LNCaP clone FGC (cell line): ENCODE measurements around the gene SLC9A3.
"Not testable (repeated sequence)": the region's sequence is repeated elsewhere in the genome, so short reads cannot be mapped to it uniquely, and the experiment has no call there.

Experiments used
- DNase-seq: peaks from one replicate; pipeline ENCODE4 v3.0.0-alpha.2; 2011; ENCODE audit warnings: low read depth
- H3K4me3 ChIP-seq: 2 replicates; pipeline ENCODE4 v1.5.1; 2011; ENCODE audit warnings: mild to moderate bottlenecking, low read depth, low read length, control low read depth
- TF ChIP-seq, protein P1 (sequence below): IDR thresholded peaks from 2 replicates; pipeline ENCODE4 v1.5.1; 2012; ENCODE audit warnings: mild to moderate bottlenecking; ENCODE audit not compliant: control insufficient read depth, insufficient read depth; ENCODE audit errors: extremely low read depth

SLC9A3 gene

DNA sequence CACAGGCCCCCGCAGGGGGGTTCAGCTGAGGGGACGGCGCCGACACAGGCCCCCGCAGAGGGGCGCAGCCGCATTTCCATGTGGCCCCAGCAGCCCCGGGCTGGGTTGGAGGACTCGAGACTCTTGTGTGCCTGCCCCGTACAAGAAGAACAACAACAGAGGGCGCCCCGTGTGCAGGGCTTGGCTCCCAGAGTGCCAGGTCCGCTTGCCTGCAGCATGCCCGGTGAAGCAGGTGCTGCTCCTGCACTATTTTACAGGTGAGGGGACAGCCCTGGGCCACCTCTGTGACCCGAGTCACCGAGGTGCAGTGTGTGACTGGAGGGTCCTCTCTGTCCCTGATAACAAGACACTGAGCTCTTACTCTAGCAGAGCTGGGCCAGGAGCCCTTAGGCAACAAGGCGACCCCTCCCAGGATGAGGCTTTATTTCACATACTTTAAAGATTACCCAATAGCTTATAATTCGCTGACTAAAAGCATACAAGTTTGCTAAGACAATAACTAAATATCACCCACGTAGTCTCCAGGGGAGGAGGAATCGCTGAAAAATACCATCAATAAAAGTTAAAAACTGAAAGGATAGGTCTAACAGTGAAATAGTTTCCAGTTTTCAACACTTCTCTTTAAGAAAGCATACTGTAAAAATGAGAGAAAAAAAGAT lies 41.7 kb upstream of the SLC9A3 start:
- TF ChIP-seq, protein P1, sequence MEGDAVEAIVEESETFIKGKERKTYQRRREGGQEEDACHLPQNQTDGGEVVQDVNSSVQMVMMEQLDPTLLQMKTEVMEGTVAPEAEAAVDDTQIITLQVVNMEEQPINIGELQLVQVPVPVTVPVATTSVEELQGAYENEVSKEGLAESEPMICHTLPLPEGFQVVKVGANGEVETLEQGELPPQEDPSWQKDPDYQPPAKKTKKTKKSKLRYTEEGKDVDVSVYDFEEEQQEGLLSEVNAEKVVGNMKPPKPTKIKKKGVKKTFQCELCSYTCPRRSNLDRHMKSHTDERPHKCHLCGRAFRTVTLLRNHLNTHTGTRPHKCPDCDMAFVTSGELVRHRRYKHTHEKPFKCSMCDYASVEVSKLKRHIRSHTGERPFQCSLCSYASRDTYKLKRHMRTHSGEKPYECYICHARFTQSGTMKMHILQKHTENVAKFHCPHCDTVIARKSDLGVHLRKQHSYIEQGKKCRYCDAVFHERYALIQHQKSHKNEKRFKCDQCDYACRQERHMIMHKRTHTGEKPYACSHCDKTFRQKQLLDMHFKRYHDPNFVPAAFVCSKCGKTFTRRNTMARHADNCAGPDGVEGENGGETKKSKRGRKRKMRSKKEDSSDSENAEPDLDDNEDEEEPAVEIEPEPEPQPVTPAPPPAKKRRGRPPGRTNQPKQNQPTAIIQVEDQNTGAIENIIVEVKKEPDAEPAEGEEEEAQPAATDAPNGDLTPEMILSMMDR: peak; percentile 21; the same call in 1 of the 2 replicates
- no peak overlapping the region for H3K4me3 ChIP-seq
- no peak for DNase-seq

DNA sequence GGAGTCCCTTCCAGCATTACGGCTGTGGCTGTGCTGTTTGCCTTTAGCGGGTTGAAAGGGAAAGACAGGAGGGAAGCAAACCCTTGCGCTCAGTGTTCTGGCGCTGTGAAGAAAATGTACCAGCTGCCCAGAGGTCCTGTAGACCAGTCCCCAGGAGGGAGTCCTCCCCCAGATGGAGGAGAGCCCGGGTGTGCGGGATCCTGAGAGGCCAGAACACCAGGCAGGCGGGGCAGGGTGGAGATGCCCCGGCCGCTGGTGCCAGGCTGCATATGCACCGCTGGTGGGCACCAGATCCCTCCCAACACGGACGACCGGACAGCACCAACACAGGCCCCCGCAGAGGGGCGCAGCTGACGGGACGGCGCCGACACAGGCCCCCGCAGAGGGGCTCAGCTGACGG lies 37.2 kb upstream of the SLC9A3 start:
- TF ChIP-seq, protein P1: no peak
- H3K4me3 ChIP-seq: no peak overlapping the region
- DNase-seq: no peak

DNA sequence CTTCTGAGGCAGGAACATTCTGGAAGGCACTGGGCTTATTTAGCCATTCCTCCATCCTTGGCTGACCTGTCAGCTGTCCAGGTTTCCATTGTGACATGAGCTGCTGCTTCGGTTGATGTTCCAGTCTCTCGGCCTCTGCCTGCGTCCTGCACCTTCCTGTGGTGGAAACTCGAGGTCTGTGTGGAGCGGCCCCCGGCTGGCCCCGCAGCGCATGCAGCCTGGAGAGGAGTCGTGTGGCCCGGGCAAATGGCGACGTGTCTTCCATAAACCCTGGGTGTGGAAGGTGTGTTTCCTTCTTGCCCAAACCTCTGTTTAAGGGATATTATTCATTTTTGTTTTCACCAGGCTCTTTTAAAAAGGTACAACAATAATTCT lies 36.5 kb upstream of the SLC9A3 start:
- TF ChIP-seq, protein P1: no peak
- no peak for DNase-seq
- no peak overlapping the region for H3K4me3 ChIP-seq

DNA sequence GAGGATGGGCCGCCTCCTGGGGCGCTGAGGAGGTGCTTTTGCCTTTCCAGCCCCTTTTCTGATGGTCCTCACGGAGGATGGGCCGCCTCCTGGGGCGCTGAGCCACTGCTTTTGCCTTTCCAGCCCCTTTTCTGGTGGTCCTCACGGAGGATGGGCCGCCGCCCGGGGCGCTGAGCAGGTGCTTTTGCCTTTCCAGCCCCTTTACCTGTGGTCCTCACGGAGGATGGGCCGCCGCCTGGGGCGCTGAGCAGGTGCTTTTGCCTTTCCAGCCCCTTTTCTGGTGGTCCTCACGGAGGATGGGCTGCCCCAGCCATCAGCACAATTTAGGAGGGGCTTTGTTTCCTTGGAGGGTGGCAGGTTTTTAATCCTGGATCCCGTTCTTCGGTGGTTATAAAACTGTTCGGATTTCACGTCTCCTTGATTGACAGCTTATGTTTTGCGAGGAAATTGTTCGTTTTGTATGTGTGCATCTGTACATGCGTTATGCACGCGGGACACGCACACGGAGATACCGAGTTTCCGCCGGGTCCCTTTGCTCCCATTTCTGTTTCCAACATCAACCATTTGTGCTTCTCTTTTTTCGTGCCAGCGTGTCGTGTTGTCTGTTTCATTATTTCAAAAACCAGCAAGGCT lies 34.7 kb upstream of the SLC9A3 start:
- TF ChIP-seq, protein P1: no peak
- no peak overlapping the region for H3K4me3 ChIP-seq
- no peak for DNase-seq

DNA sequence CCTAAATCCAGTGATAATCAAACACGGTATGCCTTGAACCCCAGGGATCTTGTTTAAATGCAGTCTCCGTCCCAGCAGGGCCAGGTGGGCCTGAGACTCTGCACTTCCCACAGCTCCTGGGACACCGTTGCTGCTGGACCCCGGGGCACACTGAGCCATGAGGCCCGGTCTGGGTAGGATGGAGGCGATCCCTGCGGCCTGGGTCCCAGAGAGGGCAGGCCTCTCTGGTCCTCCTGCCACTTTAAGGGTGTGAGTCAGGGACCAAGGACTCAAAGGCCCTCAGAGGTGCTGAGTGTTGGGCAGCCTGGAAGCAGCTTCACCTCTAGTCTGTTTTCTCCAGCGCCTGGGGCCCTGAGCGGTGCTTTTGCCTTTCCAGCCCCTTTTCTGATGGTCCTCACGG lies 34.1 kb upstream of the SLC9A3 start:
- no peak overlapping the region for H3K4me3 ChIP-seq
- TF ChIP-seq, protein P1: no peak
- DNase-seq: no peak

DNA sequence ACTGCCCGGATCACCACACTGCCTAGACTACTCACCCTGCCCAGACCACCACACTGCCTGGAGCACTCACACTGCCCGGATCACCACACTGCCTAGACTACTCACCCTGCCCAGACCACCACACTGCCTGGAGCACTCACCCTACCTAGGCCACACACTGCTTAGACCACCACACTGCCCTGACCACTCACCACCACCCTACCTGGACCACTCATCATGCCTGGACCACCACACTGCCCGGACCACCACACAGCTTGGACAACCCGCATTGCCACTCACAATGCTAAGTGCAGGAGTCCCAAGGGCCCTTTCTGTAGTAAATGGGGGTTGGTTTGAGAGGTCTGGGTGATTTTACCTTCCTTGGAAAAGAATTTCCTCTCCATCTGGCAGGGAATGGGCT lies 33.7 kb upstream of the SLC9A3 start:
- not testable (repeated sequence) for H3K4me3 ChIP-seq, DNase-seq

DNA sequence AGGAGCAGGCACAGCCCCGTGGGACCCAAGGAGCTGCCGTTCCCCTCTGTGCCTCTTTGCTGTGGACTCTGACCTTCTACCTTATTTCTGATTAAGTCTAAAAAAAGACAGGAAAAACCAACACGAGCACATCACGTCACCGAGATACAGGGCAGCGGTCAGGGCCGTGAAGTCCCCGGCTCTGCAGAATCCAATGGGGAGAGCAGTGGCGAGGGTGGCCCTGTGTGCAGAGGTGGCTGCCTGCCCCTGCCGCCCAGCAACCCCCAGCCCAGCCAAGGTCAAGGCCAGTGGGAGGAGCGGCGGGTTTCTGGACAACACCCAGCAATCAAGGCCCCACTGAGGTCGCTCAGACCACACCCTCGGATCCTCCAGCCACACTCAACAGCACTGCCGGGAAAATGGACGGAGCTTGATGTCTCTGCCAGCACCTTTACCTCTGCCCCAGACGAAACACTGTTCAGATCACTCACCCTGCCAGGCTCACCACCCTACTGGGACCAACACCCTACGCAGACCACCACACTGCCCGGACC lies 32.7 kb upstream of the SLC9A3 start:
- no peak overlapping the region for H3K4me3 ChIP-seq
- TF ChIP-seq, protein P1: no peak
- no peak for DNase-seq
